Measurements from ENCODE around the gene TEX48.

TEX48 gene

GRCh38 chr9:114616684-114617520, 65.1 kb downstream of the TEX48 start:
- no peak for DNase-seq

Data from SHP77 treated with DMSO at 0.1 percent for 48 hours (cell line).